Activated T-helper 17 cell treated with anti-CD3 and anti-CD28 coated beads, Interleukin-2, amount 50 U/mL, for 72 hours (primary cell): ENCODE results near the gene MUSK. TPM values are rescaled to one million over a fixed set of nuclear protein-coding genes. Genes with fewer than 3 reads are reported as not detected.
"Not testable (repeated sequence)": the region's sequence is repeated elsewhere in the genome, so short reads cannot be mapped to it uniquely, and the experiment has no call there.

Experiments
- ATAC-seq: fragments of 150-1000 bp; cut with Tn5 transposase; replicated peaks from 2 replicates; pipeline ENCODE4 v1.10.0; 2021; ENCODE audit warnings: mild to moderate bottlenecking, moderate library complexity
- H3K27ac Mint-ChIP-seq: one replicate; pipeline ENCODE4 v1.8.0; 2022; ENCODE audit warnings: mixed read lengths
- H3K27me3 Mint-ChIP-seq: one replicate; pipeline ENCODE4 v1.8.0; 2022; ENCODE audit warnings: mixed read lengths
- H3K36me3 Mint-ChIP-seq: one replicate; pipeline ENCODE4 v1.8.0; 2022; ENCODE audit warnings: low read depth, mild to moderate bottlenecking, mixed read lengths
- H3K4me1 Mint-ChIP-seq: one replicate; pipeline ENCODE4 v1.8.0; 2022; ENCODE audit warnings: mixed read lengths
- H3K4me3 Mint-ChIP-seq: one replicate; pipeline ENCODE4 v1.8.0; 2022; ENCODE audit warnings: mild to moderate bottlenecking, mixed read lengths
- H3K9me3 Mint-ChIP-seq: one replicate; pipeline ENCODE4 v1.8.0; 2022; ENCODE audit warnings: mixed read lengths
- total RNA-seq, 2 donors: library from RNA; stranded (reverse); gene quantifications; one replicate each; pipeline ENCODE4 v1.2.3, GENCODE V29; 2022

Gene MUSK
- total RNA-seq, 2 donors from 2014 or later = not detected

- no peak overlapping the region for H3K4me3 Mint-ChIP-seq
- no peak overlapping the region for H3K27ac Mint-ChIP-seq
- H3K27me3 Mint-ChIP-seq = no peaks in the 10 kb centered on the region
- ATAC-seq = no peak
- no peaks in the 10 kb centered on the region for H3K36me3 Mint-ChIP-seq
- H3K9me3 Mint-ChIP-seq = no peaks in the 10 kb centered on the region
- H3K4me1 Mint-ChIP-seq = no peaks in the 10 kb centered on the region
Observed at GRCh38 chr9:110797611-110798010, 129.0 kb downstream of the MUSK start.

- Mint-ChIP-seq H3K27ac (no peak overlapping the region), H3K4me3 (no peak overlapping the region), H3K4me1 (no peaks in the 10 kb centered on the region), H3K36me3 (no peaks in the 10 kb centered on the region), H3K27me3 (no peaks in the 10 kb centered on the region), H3K9me3 (no peaks in the 10 kb centered on the region)
- ATAC-seq = no peak
Observed at GRCh38 chr9:110799396-110799795, 130.8 kb downstream of the MUSK start.

GRCh38 chr9:110801426-110801825 lies 132.8 kb downstream of the MUSK start:
- no peak for ATAC-seq
- Mint-ChIP-seq H3K4me3 (no peak overlapping the region), H3K9me3 (no peaks in the 10 kb centered on the region), H3K4me1 (no peaks in the 10 kb centered on the region), H3K27ac (no peak overlapping the region), H3K27me3 (no peaks in the 10 kb centered on the region), H3K36me3 (no peaks in the 10 kb centered on the region)

GRCh38 chr9:110802416-110803035 lies 133.9 kb downstream of the MUSK start:
- no peaks in the 10 kb centered on the region for H3K27me3 Mint-ChIP-seq
- H3K27ac Mint-ChIP-seq = no peak overlapping the region
- no peaks in the 10 kb centered on the region for H3K36me3 Mint-ChIP-seq
- H3K4me1 Mint-ChIP-seq = no peaks in the 10 kb centered on the region
- no peak for ATAC-seq
- peaks cover 4% of the 10 kb centered on the region for H3K9me3 Mint-ChIP-seq
- no peak overlapping the region for H3K4me3 Mint-ChIP-seq

- Mint-ChIP-seq H3K4me3 (no peak overlapping the region), H3K9me3 (peaks cover 4% of the 10 kb centered on the region), H3K27ac (no peak overlapping the region), H3K36me3 (no peaks in the 10 kb centered on the region), H3K27me3 (no peaks in the 10 kb centered on the region), H3K4me1 (no peaks in the 10 kb centered on the region)
- no peak for ATAC-seq
Observed at GRCh38 chr9:110807956-110808598, 139.5 kb downstream of the MUSK start.

GRCh38 chr9:110808599-110808980 lies 140.0 kb downstream of the MUSK start:
- Mint-ChIP-seq H3K4me3 (no peak overlapping the region), H3K4me1 (no peaks in the 10 kb centered on the region), H3K9me3 (peaks cover 4% of the 10 kb centered on the region), H3K27ac (no peak overlapping the region), H3K27me3 (no peaks in the 10 kb centered on the region), H3K36me3 (no peaks in the 10 kb centered on the region)
- peak; percentile 23 for ATAC-seq

GRCh38 chr9:110809038-110809595 lies 140.5 kb downstream of the MUSK start:
- Mint-ChIP-seq H3K36me3 (no peaks in the 10 kb centered on the region), H3K9me3 (peaks cover 4% of the 10 kb centered on the region), H3K4me3 (no peak overlapping the region), H3K27me3 (no peaks in the 10 kb centered on the region), H3K4me1 (no peaks in the 10 kb centered on the region), H3K27ac (no peak overlapping the region)
- ATAC-seq = no peak

- H3K27ac Mint-ChIP-seq = no peak overlapping the region
- ATAC-seq = no peak
- no peaks in the 10 kb centered on the region for H3K27me3 Mint-ChIP-seq
- H3K9me3 Mint-ChIP-seq = peaks cover 4% of the 10 kb centered on the region
- no peaks in the 10 kb centered on the region for H3K36me3 Mint-ChIP-seq
- no peak overlapping the region for H3K4me3 Mint-ChIP-seq
- no peaks in the 10 kb centered on the region for H3K4me1 Mint-ChIP-seq
Observed at GRCh38 chr9:110810262-110810976, 141.8 kb downstream of the MUSK start.

GRCh38 chr9:110812886-110813285 lies 144.3 kb downstream of the MUSK start:
- no peak overlapping the region for H3K4me3 Mint-ChIP-seq
- no peaks in the 10 kb centered on the region for H3K9me3 Mint-ChIP-seq
- H3K4me1 Mint-ChIP-seq = no peaks in the 10 kb centered on the region
- H3K36me3 Mint-ChIP-seq = no peaks in the 10 kb centered on the region
- no peak overlapping the region for H3K27ac Mint-ChIP-seq
- ATAC-seq = no peak
- no peaks in the 10 kb centered on the region for H3K27me3 Mint-ChIP-seq

- Mint-ChIP-seq H3K27ac (no peak overlapping the region), H3K4me1 (no peaks in the 10 kb centered on the region), H3K4me3 (no peak overlapping the region), H3K36me3 (no peaks in the 10 kb centered on the region), H3K9me3 (no peaks in the 10 kb centered on the region), H3K27me3 (no peaks in the 10 kb centered on the region)
- ATAC-seq = no peak
Observed at GRCh38 chr9:110814159-110814558, 145.6 kb downstream of the MUSK start.

GRCh38 chr9:110815361-110815760 lies 146.8 kb downstream of the MUSK start:
- Mint-ChIP-seq H3K27me3 (no peaks in the 10 kb centered on the region), H3K27ac (no peak overlapping the region), H3K36me3 (no peaks in the 10 kb centered on the region), H3K9me3 (no peaks in the 10 kb centered on the region), H3K4me3 (no peak overlapping the region), H3K4me1 (no peaks in the 10 kb centered on the region)
- ATAC-seq = no peak

- no peaks in the 10 kb centered on the region for H3K27me3 Mint-ChIP-seq
- no peak for ATAC-seq
- H3K9me3 Mint-ChIP-seq = peaks cover 10% of the 10 kb centered on the region
- no peak overlapping the region for H3K4me3 Mint-ChIP-seq
- H3K4me1 Mint-ChIP-seq = no peaks in the 10 kb centered on the region
- H3K36me3 Mint-ChIP-seq = no peaks in the 10 kb centered on the region
- H3K27ac Mint-ChIP-seq = no peak overlapping the region
Observed at GRCh38 chr9:110820381-110820780, 151.8 kb downstream of the MUSK start.

- H3K4me1 Mint-ChIP-seq = no peaks in the 10 kb centered on the region
- H3K27ac Mint-ChIP-seq = no peak overlapping the region
- H3K4me3 Mint-ChIP-seq = no peak overlapping the region
- no peaks in the 10 kb centered on the region for H3K27me3 Mint-ChIP-seq
- H3K9me3 Mint-ChIP-seq = peaks cover 10% of the 10 kb centered on the region
- H3K36me3 Mint-ChIP-seq = no peaks in the 10 kb centered on the region
- no peak for ATAC-seq
Observed at GRCh38 chr9:110821064-110821463, 152.5 kb downstream of the MUSK start.

- H3K4me1 Mint-ChIP-seq, H3K36me3 Mint-ChIP-seq, ATAC-seq, H3K9me3 Mint-ChIP-seq, H3K27me3 Mint-ChIP-seq, H3K27ac Mint-ChIP-seq, H3K4me3 Mint-ChIP-seq: not testable (repeated sequence)
Observed at GRCh38 chr9:110825129-110825528, 156.5 kb downstream of the MUSK start.

- Mint-ChIP-seq H3K9me3 (peaks cover 6% of the 10 kb centered on the region), H3K4me1 (no peaks in the 10 kb centered on the region), H3K4me3 (no peak overlapping the region), H3K27ac (no peak overlapping the region), H3K27me3 (no peaks in the 10 kb centered on the region), H3K36me3 (no peaks in the 10 kb centered on the region)
- no peak for ATAC-seq
Observed at GRCh38 chr9:110825950-110826349, 157.4 kb downstream of the MUSK start.
